ENCODE results near the gene CD81.

DNA sequence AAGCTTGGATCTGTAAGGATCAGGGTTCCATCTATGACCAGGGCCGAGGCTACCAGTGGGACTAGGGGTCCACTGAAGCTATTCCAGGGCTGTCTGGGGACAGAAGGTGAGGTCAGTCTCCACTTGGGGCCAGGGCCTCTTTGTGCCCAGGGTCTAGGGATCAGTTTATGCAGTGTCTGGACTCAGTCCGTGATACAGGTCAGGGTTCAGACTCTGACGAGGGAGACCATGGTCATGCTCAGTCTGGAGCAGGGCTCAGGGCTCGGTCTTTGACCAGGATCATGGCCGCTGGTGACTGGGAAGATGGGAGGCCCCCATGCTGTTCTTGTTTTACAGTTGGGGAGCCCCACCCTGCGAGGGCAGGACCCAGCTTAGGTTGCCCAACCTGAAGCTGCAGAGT lies 35.2 kb downstream of the CD81 start:
- TF ChIP-seq, protein P1, sequence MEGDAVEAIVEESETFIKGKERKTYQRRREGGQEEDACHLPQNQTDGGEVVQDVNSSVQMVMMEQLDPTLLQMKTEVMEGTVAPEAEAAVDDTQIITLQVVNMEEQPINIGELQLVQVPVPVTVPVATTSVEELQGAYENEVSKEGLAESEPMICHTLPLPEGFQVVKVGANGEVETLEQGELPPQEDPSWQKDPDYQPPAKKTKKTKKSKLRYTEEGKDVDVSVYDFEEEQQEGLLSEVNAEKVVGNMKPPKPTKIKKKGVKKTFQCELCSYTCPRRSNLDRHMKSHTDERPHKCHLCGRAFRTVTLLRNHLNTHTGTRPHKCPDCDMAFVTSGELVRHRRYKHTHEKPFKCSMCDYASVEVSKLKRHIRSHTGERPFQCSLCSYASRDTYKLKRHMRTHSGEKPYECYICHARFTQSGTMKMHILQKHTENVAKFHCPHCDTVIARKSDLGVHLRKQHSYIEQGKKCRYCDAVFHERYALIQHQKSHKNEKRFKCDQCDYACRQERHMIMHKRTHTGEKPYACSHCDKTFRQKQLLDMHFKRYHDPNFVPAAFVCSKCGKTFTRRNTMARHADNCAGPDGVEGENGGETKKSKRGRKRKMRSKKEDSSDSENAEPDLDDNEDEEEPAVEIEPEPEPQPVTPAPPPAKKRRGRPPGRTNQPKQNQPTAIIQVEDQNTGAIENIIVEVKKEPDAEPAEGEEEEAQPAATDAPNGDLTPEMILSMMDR (IDR thresholded peaks at IDR 0.05), result no peak
- no peak for TF ChIP-seq POLR2AphosphoS5 (IDR thresholded peaks at IDR 0.05; ENCODE audit: low read depth, low read length)
- TF ChIP-seq TCF7L2 (IDR thresholded peaks at IDR 0.05; ENCODE audit: low read depth, low read length), result no peak
